GM12872 (cell line): ENCODE data around the gene BOC.

Experiments used
- TF ChIP-seq, protein P1 (sequence below): IDR thresholded peaks from 3 replicates; pipeline ENCODE4 v1.5.1; 2011; ENCODE audit warnings: low read depth, mild to moderate bottlenecking, low read length, moderate library complexity; ENCODE audit not compliant: insufficient read depth

The BOC gene

DNA sequence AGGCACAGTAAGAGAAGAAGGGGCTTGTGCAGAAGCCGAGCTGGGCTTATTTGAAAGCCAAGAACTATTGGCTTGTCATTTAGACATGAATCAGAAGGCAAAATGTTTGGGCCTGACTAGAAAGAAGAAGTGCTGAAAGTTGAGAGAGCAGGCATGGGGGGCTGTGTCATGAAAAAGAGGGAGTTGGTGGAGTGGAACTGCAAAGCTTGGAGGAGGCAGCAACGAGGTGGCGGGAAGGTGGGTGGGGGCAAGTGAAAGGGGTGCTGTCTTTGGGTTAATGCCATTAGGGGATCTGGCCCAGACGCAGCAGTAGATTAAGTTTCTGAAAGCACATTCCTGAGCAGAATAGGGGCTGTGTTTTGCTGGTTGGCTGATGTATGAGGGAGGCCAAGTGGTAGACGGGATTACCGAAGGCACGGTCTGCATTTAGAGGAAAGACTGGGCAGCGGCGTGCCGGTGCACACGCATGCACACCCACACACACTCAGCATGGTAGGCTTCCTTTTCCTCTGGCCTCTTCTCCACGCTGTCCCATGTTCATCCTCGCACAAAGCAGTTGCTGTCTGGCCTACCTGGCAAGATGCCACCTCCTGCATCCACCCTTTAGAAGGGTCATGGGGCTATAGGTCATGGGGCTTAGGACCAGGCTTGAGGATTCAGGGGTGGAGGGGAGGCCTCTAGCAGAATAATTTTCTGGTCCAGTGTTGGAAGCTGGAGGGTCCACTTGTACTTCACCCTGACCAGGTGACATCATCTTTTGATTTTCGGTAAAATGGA lies 43.0 kb downstream of the BOC start:
- TF ChIP-seq, protein P1, sequence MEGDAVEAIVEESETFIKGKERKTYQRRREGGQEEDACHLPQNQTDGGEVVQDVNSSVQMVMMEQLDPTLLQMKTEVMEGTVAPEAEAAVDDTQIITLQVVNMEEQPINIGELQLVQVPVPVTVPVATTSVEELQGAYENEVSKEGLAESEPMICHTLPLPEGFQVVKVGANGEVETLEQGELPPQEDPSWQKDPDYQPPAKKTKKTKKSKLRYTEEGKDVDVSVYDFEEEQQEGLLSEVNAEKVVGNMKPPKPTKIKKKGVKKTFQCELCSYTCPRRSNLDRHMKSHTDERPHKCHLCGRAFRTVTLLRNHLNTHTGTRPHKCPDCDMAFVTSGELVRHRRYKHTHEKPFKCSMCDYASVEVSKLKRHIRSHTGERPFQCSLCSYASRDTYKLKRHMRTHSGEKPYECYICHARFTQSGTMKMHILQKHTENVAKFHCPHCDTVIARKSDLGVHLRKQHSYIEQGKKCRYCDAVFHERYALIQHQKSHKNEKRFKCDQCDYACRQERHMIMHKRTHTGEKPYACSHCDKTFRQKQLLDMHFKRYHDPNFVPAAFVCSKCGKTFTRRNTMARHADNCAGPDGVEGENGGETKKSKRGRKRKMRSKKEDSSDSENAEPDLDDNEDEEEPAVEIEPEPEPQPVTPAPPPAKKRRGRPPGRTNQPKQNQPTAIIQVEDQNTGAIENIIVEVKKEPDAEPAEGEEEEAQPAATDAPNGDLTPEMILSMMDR = no peak

DNA sequence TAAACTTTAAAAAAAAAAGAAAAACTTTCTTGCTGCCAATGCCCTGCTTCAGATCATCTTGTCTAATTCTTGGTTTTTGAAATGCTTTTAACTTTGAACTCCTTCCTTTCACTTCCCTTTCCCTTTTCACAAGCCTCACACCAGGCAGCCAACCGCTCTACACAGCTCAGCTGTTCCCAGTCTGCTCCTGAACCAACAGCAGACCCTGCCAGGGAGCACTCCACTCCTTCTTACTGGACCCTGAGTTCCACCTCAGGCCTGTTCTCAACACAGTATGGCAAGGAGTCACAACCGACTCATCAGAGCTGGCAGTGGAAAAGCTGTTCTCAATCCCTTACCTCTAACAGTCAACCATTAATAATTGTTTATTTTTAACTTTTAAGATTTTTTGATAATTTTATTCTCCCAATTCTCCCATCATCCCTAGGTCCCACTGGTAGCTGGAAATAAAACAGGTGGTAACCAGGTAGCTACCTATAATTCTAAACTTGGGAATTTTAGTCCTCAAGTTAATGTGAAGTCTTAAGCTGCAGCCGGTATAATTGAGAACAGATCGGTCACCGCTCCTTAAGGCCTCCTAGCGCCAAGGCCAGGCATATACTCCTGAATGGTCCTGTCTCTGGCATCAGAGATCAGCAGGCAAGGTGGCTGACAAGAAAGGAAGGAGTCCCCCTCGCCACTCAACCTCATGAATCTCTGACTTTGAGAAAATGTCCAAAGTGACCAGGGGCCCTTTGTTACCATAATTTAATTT lies 43.9 kb downstream of the BOC start:
- TF ChIP-seq, protein P1 = no peak

DNA sequence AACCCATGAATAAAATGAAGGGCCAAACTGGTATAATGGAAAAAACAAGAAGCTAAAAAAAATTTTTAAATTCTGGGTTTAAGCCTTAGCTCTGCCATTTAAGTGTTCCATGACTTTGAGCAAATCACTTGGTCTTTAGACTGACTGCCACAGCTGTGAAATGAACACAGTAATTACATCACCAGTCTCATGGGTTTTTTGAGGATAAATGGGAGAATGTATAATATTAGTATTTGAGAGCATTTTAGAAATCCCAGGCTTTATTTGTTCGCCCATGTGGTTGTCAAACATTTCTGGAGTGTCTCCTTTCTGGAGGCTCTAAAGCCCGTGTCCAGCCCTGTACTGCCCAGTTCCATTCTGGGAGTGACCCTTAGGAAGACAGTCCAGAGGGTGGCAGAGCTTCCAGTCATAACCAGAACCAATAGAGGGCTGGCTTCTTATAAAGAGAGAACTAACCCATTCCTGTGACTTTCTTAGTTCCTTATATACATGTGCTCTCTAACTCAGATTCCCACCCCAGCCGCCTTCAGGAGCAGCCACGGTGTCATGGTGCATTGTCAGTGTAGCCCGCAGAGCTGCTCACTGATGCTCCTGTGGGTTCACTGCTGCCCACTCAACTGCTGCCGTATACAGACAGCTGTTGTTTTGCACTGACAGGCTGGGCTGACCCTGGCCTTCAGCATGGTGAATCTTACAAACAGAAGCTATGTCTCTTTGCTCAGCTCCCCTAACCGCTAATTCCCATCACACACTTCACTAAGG lies 44.7 kb downstream of the BOC start:
- TF ChIP-seq, protein P1 = no peak

DNA sequence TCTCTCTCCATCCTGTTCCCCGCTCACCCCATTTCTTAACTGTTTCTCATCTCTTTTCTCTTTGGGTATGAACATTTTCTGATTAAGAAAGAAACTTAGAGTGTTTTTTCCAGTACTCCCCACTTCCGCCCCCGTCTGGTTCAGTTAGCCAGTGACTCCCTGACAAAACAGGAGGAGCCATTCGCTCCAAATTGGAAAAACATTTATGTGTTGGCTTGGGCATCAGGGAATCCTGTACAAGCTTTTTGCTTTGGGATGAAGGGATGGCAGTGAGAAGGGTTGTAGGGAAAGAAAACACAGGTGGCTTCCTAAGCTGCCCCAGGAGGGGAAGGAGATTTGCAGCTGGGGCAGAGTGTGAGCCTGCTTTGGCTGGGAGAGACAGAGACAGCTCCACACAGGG lies 47.0 kb downstream of the BOC start:
- TF ChIP-seq, protein P1 = no peak

DNA sequence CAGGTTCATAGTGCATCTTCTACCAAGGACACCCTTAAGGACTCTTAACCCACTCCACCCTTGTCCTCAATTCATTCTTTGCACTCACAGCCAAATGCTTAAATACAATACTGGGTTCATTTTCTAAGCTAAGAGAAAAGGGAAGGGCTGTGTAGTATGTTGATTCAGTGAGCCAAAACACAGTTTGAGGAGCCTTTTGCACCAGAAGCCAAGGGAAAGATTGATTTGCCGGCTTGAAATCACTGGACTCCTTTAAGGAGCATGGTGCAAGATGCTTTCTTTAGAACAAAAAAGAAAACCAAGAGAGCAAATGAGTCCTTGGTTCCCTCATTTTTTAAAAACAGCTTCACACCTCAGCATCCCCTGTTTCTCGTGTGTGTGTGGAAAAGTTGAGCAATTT lies 47.8 kb downstream of the BOC start:
- TF ChIP-seq, protein P1 = no peak

DNA sequence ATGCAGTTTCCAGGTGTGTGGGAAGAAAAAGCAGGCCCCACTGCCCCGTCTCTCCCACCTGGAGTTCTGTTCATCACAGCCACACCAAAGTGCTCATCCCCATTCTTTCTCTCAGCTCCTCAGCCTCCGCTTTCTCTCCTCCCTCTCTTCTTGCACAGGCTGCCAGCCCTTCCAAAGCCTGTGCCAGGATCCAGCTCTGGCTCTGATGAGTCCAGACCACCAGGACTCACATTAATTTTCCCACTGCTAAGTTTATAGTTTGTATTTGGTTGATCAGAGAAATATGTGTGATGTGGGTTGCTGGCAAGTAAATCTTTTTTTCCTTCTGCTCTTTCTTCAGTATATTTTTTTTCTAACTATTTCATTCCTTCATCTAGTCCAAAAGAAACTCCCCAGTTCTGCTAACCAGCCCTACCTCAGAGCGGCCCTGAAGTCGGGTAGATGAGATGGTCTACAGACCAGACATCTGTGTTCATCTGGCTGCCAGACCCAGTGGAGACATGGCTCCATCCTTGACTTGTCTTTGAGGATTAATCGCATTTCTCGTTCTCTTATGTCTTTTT lies 49.8 kb downstream of the BOC start:
- TF ChIP-seq, protein P1 = no peak
